WTC11 (cell line): Measurements from ENCODE around the gene OTOS. TPM values are rescaled to one million over a fixed set of nuclear protein-coding genes. Genes with fewer than 3 reads are reported as not detected.
A peak's percentile ranks its signal among the peaks of the same experiment; 100 is the strongest.

Experiments used
- AFF4 ChIP-seq: sonication (generic); formaldehyde crosslinking; IDR thresholded peaks from 2 replicates; pipeline ENCODE4 v1.8.1; 2023; ENCODE audit warnings: mild to moderate bottlenecking, missing genetic modification reagents, borderline replicate concordance
- ATF3 ChIP-seq: sonication (generic); formaldehyde crosslinking; conservative IDR thresholded peaks from 2 replicates; pipeline ENCODE4 v1.8.1; 2022; ENCODE audit warnings: mild to moderate bottlenecking, missing genetic modification reagents
- CDX4 ChIP-seq: fragments of 250-450 bp; sonication (Bioruptor Pico); IDR thresholded peaks from 2 replicates; pipeline ENCODE4 v1.9.0; 2021; ENCODE audit warnings: moderate library complexity, mild to moderate bottlenecking, inconsistent platforms, borderline replicate concordance
- CREB1 ChIP-seq: sonication (generic); formaldehyde crosslinking; IDR thresholded peaks from 2 replicates; pipeline ENCODE4 v1.8.0; 2023; ENCODE audit warnings: mild to moderate bottlenecking, missing genetic modification reagents
- E2F4 ChIP-seq: sonication (generic); formaldehyde crosslinking; IDR thresholded peaks from 2 replicates; pipeline ENCODE4 v1.8.1; 2022; ENCODE audit warnings: low read depth, mild to moderate bottlenecking, moderate library complexity, missing genetic modification reagents, borderline replicate concordance
- ELF4 ChIP-seq: sonication (generic); formaldehyde crosslinking; IDR thresholded peaks from 2 replicates; pipeline ENCODE4 v1.8.1; 2022; ENCODE audit warnings: low read depth, mild to moderate bottlenecking, moderate library complexity, missing genetic modification reagents
- FOXP1 ChIP-seq: sonication (generic); formaldehyde crosslinking; IDR thresholded peaks from 2 replicates; pipeline ENCODE4 v1.8.0; 2022; ENCODE audit warnings: missing genetic modification reagents, mild to moderate bottlenecking, moderate library complexity, borderline replicate concordance
- FOXP4 ChIP-seq: sonication (generic); formaldehyde crosslinking; IDR thresholded peaks from 2 replicates; pipeline ENCODE4 v1.8.0; 2022; ENCODE audit warnings: mild to moderate bottlenecking, missing genetic modification reagents
- GABPB1 ChIP-seq: sonication (generic); formaldehyde crosslinking; IDR thresholded peaks from 2 replicates; pipeline ENCODE4 v1.8.1; 2023; ENCODE audit warnings: mild to moderate bottlenecking, missing genetic modification reagents
- JAZF1 ChIP-seq: fragments of 250-450 bp; sonication (Bioruptor Pico); IDR thresholded peaks from 2 replicates; pipeline ENCODE4 v1.9.0; 2021; ENCODE audit warnings: moderate library complexity, mild to moderate bottlenecking, inconsistent platforms
- MLX ChIP-seq: sonication (generic); formaldehyde crosslinking; IDR thresholded peaks from 2 replicates; pipeline ENCODE4 v1.8.1; 2023; ENCODE audit warnings: mild to moderate bottlenecking, missing genetic modification reagents, moderate library complexity
- MXD4 ChIP-seq: fragments of 250-450 bp; sonication (Bioruptor Pico); IDR thresholded peaks from 2 replicates; pipeline ENCODE4 v1.8.0; 2021; ENCODE audit warnings: mild to moderate bottlenecking, moderate library complexity, borderline replicate concordance
- NR3C1 ChIP-seq: sonication (generic); formaldehyde crosslinking; conservative IDR thresholded peaks from 2 replicates; pipeline ENCODE4 v1.8.1; 2023; ENCODE audit warnings: low read depth, mild to moderate bottlenecking, missing genetic modification reagents
- PRDM15 ChIP-seq: sonication (generic); formaldehyde crosslinking; IDR thresholded peaks from 2 replicates; pipeline ENCODE4 v1.8.0; 2022; ENCODE audit warnings: missing genetic modification reagents
- RORB ChIP-seq: fragments of 250-450 bp; sonication (Bioruptor Pico); IDR thresholded peaks from 2 replicates; pipeline ENCODE4 v1.9.0; 2021; ENCODE audit warnings: mild to moderate bottlenecking
- SOX15 ChIP-seq: fragments of 250-450 bp; sonication (Bioruptor Pico); IDR thresholded peaks from 2 replicates; pipeline ENCODE4 v1.9.0; 2021; ENCODE audit warnings: mild to moderate bottlenecking
- TEAD1 ChIP-seq: sonication (generic); formaldehyde crosslinking; IDR thresholded peaks from 2 replicates; pipeline ENCODE4 v1.8.0; 2022; ENCODE audit warnings: mild to moderate bottlenecking, missing genetic modification reagents
- TEAD4 ChIP-seq: sonication (generic); formaldehyde crosslinking; IDR thresholded peaks from 2 replicates; pipeline ENCODE4 v1.8.0; 2022; ENCODE audit warnings: mild to moderate bottlenecking, missing genetic modification reagents
- USF1 ChIP-seq: sonication (generic); formaldehyde crosslinking; IDR thresholded peaks from 2 replicates; pipeline ENCODE4 v1.8.0; 2022; ENCODE audit warnings: mild to moderate bottlenecking, missing genetic modification reagents
- ZNF121 ChIP-seq: sonication (generic); formaldehyde crosslinking; IDR thresholded peaks from 2 replicates; pipeline ENCODE4 v1.8.0; 2023; ENCODE audit warnings: missing genetic modification reagents
- ZNF317 ChIP-seq: sonication (generic); formaldehyde crosslinking; IDR thresholded peaks from 2 replicates; pipeline ENCODE4 v1.8.1; 2023; ENCODE audit warnings: low read depth, mild to moderate bottlenecking, moderate library complexity, missing genetic modification reagents, borderline replicate concordance
- ZNF396 ChIP-seq: fragments of 250-450 bp; sonication (Bioruptor Pico); IDR thresholded peaks from 2 replicates; pipeline ENCODE4 v1.8.0; 2021; ENCODE audit warnings: mild to moderate bottlenecking, moderate library complexity, borderline replicate concordance
- ZNF512 ChIP-seq: sonication (generic); formaldehyde crosslinking; IDR thresholded peaks from 2 replicates; pipeline ENCODE4 v1.8.1; 2022; ENCODE audit warnings: missing genetic modification reagents, borderline replicate concordance
- ZNF671 ChIP-seq: fragments of 250-450 bp; sonication (Bioruptor Pico); IDR thresholded peaks from 2 replicates; pipeline ENCODE4 v1.8.0; 2021; ENCODE audit warnings: mild to moderate bottlenecking
- total RNA-seq: library from RNA; stranded (reverse); gene quantifications from 3 replicates; pipeline ENCODE4 v1.2.3, GENCODE V29; 2021

OTOS gene
- total RNA-seq, 1 experiment from 2014 or later = not detected

GRCh38 chr2:240136013-240136670 is 4.3 kb downstream of the OTOS start, which contains the start of gene COPS9 (continued):
- TF ChIP-seq ZNF317 (CRISPR knock-in tag) = no peak
- peak; percentile 37 for TF ChIP-seq FOXP1 (CRISPR knock-in tag)
- TF ChIP-seq MLX (CRISPR knock-in tag) = no peak
- TF ChIP-seq MXD4 = no peak
- no peak for TF ChIP-seq ZNF671 (CRISPR knock-in tag)
- TF ChIP-seq USF1 (CRISPR knock-in tag) = peak; percentile 8; the same call in 1 of the 2 replicates
- no peak for TF ChIP-seq JAZF1 (CRISPR knock-in tag)
- TF ChIP-seq TEAD4 = no peak
- TF ChIP-seq CREB1 (CRISPR knock-in tag) = no peak
- no peak for TF ChIP-seq PRDM15 (CRISPR knock-in tag)
- no peak for TF ChIP-seq ELF4 (CRISPR knock-in tag)
- TF ChIP-seq NR3C1 = no peak
- TF ChIP-seq CDX4 = no peak
- no peak for TF ChIP-seq ZNF121 (CRISPR knock-in tag)
- TF ChIP-seq ATF3 (CRISPR knock-in tag) = no peak
- TF ChIP-seq ZNF396 (CRISPR knock-in tag) = no peak
- TF ChIP-seq TEAD1 = no peak
- TF ChIP-seq SOX15 = no peak
- TF ChIP-seq E2F4 (CRISPR knock-in tag) = peak; percentile 30; the same call in 1 of the 2 replicates
- TF ChIP-seq AFF4 (CRISPR knock-in tag) = no peak
- TF ChIP-seq GABPB1 (CRISPR knock-in tag) = peak; percentile 82
- no peak for TF ChIP-seq ZNF512 (CRISPR knock-in tag)
- TF ChIP-seq FOXP4 (CRISPR knock-in tag) = peak; percentile 19; the same call in 1 of the 2 replicates
- no peak for TF ChIP-seq RORB (CRISPR knock-in tag)
